DOHH2 (cell line): ENCODE measurements around the gene MTCL1.

ENCODE experiments used
- CTCF ChIP-seq: fragments of 200-600 bp; sonication (generic); IDR thresholded peaks from one replicate; pipeline ENCODE4 v1.5.1; 2014; ENCODE audit warnings: antibody characterized with exemption, mild to moderate bottlenecking, low read depth, low read length; ENCODE audit not compliant: poor library complexity, severe bottlenecking
- EZH2phosphoT487 ChIP-seq: fragments of 200-600 bp; sonication (generic); IDR thresholded peaks from 2 replicates; pipeline ENCODE4 v1.6.1; 2017; ENCODE audit warnings: borderline replicate concordance, mild to moderate bottlenecking, antibody characterized with exemption, low read length, moderate library complexity, mixed read lengths

DNA sequence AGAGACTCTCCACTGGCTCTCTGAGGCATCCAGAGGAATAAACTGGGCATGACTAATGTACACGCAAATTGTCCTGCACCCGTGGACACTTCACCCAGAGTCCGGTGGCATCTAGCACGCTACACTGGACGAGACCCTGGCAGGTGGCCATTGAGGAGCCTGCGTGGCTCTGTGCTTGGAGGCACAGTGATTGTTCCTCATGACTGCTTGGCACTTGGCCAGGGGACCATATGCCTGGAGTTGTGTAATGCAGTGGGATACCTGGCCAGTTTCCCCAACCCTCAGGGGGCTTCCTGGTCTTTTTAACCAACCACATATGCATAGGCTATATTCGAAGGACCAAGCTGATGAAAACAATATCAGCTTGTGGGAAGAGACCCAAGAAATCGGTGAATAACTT is 66.6 kb downstream of the MTCL1 start:
- TF ChIP-seq CTCF (no peak), EZH2phosphoT487 (no peak)
